IPS-18a (cell line): ENCODE data around the gene PRR33.

Experiments used
- H3K27ac ChIP-seq: one replicate; pipeline ENCODE4 v1.5.1; 2013; ENCODE audit warnings: low read length
- H3K27me3 ChIP-seq: one replicate; pipeline ENCODE4 v1.6.1; 2013; ENCODE audit warnings: mild to moderate bottlenecking, low read length; ENCODE audit not compliant: control insufficient read depth, insufficient read depth
- H3K36me3 ChIP-seq: one replicate; pipeline ENCODE4 v1.6.1; 2013; ENCODE audit warnings: low read depth, low read length; ENCODE audit not compliant: control insufficient read depth
- H3K4me1 ChIP-seq: one replicate; pipeline ENCODE4 v1.6.1; 2013; ENCODE audit warnings: low read depth, low read length; ENCODE audit not compliant: control insufficient read depth
- H3K4me3 ChIP-seq: one replicate; pipeline ENCODE4 v1.5.1; 2013; ENCODE audit warnings: low read length
- H3K9ac ChIP-seq: one replicate; pipeline ENCODE4 v1.6.1; 2013; ENCODE audit warnings: mild to moderate bottlenecking, low read length, moderate library complexity
- H3K9me3 ChIP-seq: one replicate; pipeline ENCODE4 v1.6.1; 2013; ENCODE audit warnings: low read depth, low read length; ENCODE audit not compliant: control insufficient read depth

PRR33 gene

DNA sequence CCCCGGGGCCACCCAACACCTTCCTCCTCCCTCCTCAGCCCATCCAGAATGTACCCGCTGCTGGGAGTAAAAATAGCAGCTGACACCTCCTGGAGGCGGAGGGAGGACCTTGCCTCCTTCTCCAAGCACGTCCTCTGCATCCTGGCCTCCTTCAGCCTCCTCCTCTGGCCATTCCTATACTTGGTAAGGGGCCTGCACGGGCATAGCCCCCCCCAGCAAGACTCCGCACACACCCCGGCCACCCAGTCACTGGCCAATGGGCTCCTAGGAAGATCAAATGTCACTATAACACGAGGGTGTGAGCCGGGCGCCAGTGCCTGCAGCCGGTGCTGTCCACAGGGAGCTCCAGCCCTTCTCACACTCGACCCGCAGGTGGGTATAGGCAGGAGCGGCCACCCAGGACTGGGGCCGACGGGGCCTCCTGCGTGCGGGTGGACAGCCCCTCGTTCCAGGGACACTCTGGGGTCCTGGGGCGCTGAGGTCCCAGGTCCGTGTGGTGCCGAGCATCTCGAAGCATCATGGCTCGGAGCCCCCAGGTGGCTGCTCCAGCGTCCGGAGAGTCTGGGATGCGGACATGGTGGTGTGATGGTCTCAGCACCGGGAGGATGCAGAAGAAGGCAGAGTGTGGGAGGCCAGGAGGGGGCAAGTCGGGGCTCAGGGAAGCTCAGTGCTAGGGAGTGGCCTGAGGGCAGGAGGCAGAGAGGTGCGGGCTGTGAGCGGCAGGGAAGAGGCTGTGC is 27.9 kb upstream of the PRR33 start, which contains the start of gene TNNT3:
TNNT3 (plus strand) TSS at position 313 of the 737 bp plus-strand sequence. CDS start 3,172 bp downstream, outside the sequence.
- Histone ChIP-seq H3K9ac (no peak within 1 kb of the TSS), H3K9me3 (no peaks in the 10 kb centered on the region), H3K36me3 (no peaks in the 10 kb centered on the region), H3K4me1 (no peaks in the 10 kb centered on the region), H3K4me3 (no peak within 1 kb of the TSS), H3K27me3 (no peaks in the 10 kb centered on the region), H3K27ac (no peak within 1 kb of the TSS)

DNA sequence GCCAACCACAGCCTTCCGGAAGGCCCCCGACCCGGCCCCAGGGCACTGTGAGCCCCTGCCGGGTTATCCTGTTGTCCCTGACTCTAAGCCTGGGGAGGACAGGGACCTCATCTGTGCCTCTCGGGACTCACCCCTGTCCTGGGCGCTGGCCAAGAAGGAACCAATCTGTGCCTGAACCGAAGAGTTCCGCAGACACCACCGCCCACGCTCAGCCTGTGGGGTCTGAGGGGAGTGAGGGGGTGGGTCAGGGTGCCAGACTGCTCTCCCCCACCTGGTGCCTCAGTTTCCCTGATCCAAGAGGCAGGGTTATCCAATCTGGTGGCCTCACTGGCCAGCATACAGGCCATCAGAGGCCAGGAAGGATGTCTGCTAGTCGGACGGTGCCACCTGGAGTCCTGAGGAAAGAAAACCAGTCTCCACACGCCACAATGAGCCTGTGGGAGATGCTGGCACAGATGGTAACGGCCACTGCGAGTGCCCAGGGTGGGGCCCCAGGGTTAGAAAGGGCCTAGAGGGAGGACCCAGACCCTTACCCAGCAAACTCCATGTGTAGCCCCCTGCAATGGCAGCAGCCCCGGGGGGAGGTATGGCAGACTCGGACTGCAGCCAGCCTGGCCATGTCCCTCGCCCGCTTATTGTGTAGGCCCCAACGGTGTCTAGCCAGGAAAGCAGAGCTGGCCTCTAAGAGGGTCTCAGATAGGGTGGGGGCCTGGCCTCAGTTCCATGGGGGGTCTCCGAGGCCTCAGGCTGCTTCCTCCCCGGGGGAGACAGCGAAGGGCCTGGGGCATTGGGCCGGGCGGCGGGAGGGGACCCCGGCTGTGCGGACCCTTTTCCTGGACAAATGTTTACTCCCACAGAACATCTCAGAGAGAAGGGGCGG is 27.0 kb upstream of the PRR33 start:
- H3K9me3 ChIP-seq, result no peaks in the 10 kb centered on the region

DNA sequence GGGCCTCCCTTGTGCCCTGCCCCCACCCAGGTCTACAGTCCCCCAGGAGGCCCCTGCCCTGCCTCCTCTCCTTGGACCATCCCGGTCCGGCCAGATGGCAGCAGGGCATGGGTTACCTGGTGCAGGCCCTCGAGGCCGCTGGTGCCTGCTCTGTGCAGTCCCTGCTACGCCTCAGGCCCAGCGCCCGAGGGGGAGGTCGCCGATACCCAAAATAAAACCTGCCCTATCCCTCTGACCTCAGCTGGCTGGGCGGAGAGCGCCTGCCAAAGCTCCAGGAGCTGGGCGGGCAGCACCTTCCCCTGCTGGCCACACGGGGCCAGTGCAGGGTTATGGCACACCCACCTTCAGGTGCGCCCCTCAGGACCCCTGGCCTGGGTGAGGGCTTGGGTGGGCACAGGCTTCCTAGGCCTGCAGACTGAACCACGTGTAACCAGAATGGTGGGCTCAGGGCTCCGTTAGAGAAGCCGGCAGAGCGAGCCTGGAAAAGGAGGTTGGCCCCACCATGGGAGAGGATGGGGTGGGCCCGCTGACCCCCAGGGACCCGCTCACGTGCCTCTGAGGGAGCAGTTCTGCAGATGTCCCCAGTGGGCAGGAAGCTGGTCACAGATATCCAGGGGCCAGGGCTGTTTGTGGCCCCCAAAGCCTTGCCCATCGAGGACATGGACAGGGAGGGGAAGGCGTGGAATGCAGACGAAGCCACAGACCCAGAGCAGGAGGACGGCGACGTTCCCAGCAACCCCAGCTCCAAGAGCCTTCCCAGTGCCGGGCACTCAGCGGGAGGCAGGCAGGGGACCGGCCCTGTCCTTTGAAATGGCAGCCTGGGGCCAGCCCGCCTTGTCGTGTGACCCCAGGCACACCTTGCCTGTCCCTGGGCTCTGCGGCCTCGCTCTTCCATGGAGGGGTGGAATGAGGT is 26.1 kb upstream of the PRR33 start:
- Histone ChIP-seq H3K4me1 (no peaks in the 10 kb centered on the region), H3K36me3 (no peaks in the 10 kb centered on the region), H3K27me3 (no peaks in the 10 kb centered on the region), H3K9me3 (no peaks in the 10 kb centered on the region), H3K9ac (no peak overlapping the region), H3K27ac (no peak overlapping the region), H3K4me3 (no peak overlapping the region)

More for the DNA sequence above, 27.0 kb upstream of the PRR33 start:
- H3K27ac ChIP-seq, result no peak overlapping the region
- no peak overlapping the region for H3K4me3 ChIP-seq
- no peaks in the 10 kb centered on the region for H3K36me3 ChIP-seq
- no peak overlapping the region for H3K9ac ChIP-seq
- no peaks in the 10 kb centered on the region for H3K4me1 ChIP-seq
- H3K27me3 ChIP-seq, result no peaks in the 10 kb centered on the region

DNA sequence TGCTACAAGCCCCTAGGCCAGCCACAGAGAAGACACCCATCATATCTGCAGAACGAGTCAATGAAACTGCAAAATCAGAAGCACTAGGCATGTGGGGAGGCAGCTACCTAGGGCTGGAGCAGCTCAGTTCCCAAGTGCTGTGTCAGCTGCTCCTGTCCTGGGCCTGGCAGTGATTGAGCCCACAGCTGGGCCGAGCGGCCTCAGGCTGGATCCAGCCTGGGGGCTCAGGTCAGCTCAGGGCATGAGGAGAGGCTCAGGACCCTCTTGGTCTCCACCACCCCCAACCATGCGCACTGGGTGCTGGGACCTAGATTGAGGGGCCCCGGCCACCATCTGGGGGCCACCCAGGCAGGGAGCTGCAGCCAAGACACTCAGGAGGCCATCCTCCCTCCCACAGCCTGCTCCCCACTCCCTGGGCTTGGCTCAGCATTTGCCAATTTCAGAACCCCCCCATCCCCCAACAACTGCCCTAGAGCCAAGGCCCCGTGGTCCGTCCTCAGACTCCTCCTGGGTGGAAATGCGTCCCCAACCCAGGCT is 25.4 kb upstream of the PRR33 start:
- Histone ChIP-seq H3K27me3 (no peaks in the 10 kb centered on the region), H3K27ac (no peak overlapping the region)

DNA sequence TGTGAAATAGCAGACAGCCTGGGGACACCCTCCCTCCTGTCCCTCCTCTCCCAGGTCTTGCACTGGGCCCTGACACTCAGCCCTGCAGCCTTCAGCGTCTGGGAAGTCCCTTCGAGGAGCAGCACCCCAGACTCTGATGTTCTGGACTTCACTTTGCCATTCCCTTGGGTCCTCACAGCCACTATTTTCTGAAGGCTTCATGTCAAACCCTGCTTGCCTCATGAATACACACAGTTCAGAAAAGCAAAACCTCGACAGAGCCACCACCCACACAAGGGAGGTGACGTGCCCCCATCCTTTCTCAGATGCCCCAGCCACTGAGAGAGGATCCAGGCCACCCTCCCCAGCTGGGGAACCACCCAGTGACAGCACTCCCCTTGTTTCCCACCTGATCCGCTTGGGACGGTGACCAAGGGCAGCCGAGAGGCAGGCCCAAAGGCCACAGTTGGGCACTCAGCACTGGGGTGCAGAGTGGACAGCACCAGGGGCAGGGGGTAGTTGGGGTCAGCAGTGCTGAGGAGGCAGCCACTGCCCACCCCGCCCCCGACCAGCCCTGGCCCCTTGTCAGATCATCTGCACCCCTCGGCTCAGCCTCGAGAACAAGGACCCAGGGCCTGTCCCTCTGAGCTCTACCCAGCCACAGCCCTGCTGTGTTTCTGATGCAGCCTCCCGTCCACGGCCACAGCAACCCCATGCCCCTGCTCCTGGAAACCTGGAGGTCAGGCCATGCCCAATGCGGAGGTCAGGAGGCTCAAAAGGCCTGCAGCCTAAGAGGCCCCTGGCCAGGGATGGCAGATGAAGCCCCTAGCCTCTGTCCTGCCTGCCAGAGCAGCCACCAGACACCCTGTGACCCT is 24.7 kb upstream of the PRR33 start:
- Histone ChIP-seq H3K9ac (no peak overlapping the region), H3K27me3 (no peaks in the 10 kb centered on the region), H3K9me3 (no peaks in the 10 kb centered on the region), H3K4me1 (no peaks in the 10 kb centered on the region), H3K36me3 (no peaks in the 10 kb centered on the region), H3K27ac (no peak overlapping the region), H3K4me3 (no peak overlapping the region)

More for the DNA sequence above, 25.4 kb upstream of the PRR33 start:
- Histone ChIP-seq H3K36me3 (no peaks in the 10 kb centered on the region), H3K9ac (no peak overlapping the region), H3K4me1 (no peaks in the 10 kb centered on the region), H3K9me3 (no peaks in the 10 kb centered on the region), H3K4me3 (no peak overlapping the region)

DNA sequence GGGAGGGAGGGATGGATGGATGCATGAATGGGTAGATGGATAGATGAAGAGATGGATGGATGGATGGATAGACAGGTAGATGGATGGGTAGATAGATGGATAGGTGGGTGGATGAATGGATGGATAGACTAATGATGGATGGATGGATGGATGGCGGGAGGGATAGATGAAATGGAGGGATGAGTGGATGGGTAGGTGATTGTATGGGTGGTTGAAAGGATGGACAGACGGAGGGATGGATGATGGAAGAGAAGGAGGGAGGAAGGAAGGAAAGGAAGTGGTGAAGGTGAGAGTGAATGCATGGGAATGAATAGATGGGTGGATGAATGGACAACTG is 24.1 kb upstream of the PRR33 start:
- Histone ChIP-seq H3K27me3 (no peaks in the 10 kb centered on the region), H3K4me1 (no peaks in the 10 kb centered on the region), H3K27ac (no peak overlapping the region), H3K4me3 (no peak overlapping the region), H3K36me3 (no peaks in the 10 kb centered on the region), H3K9ac (no peak overlapping the region), H3K9me3 (no peaks in the 10 kb centered on the region)

DNA sequence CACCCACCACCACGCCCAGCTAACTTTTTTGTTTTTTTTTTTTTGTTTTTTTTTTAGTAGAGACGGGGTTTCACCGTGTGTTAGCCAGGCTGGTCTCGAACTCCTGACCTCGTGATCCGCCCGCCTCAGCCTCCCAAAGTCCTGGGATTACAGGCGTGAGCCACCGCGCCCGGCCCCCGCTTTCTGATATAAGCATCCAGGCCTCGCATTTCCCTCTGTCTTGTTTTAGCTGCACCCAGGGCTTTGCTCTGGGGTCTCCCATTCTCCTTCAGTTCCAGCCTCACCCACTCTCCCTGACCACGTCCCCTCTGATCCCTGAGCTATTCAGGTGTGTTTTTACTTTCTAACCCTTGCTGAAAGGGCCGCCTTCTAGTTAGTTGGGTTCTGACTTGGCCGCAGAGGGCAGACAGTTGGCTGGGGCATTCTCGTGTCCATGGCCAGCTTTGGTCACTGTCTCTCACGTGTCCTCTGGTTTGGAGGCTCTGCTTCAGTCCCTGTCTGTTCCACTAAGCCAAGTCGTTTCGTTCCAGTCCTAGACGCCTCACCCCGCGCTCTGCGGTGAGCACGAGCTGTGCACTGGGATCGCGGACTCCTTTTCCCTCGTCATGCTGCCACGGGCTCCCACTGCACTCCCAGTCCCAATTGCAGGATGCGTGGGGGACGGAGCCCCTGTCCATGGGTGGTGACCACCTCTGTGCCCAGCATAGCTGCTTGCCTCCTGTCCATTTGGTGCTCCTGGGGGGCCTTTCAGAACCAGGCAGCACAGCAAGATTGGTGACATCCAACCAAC is 21.8 kb upstream of the PRR33 start:
- no peaks in the 10 kb centered on the region for H3K27me3 ChIP-seq
- no peak overlapping the region for H3K4me3 ChIP-seq
- no peaks in the 10 kb centered on the region for H3K9me3 ChIP-seq
- H3K27ac ChIP-seq, result no peak overlapping the region
- H3K4me1 ChIP-seq, result peaks cover 5% of the 10 kb centered on the region
- H3K36me3 ChIP-seq, result no peaks in the 10 kb centered on the region
- H3K9ac ChIP-seq, result no peak overlapping the region

DNA sequence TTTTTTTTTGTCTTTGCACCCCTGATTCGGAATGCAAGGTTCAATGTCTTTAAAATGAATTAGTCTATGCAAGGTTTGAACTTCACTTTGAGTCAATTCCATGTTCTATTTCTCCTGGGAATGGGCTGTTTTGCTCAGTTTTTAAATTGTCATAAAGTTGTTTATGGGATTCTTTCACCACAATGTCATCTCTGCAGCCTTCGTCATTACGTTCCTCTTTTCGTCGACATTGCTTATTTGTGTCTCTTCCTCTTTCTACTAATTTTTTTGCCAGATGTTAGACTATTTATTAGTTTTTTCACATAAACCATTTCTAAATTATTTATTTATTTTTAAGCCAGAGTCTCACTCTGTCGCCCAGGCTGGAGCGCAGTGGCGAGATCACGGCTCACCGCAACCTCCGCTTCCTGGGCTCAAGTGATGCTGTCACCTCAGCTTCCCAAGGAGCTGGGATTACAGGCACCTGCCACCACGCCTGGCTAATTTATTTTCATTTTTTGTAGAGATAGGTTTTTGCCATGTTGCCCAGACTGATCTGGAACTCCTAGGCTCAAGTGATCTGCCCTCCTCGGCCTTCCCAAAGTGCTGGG is 20.7 kb upstream of the PRR33 start:
- Histone ChIP-seq H3K27ac (no peak overlapping the region), H3K4me1 (peaks cover 11% of the 10 kb centered on the region), H3K9me3 (no peaks in the 10 kb centered on the region), H3K36me3 (no peaks in the 10 kb centered on the region), H3K27me3 (no peaks in the 10 kb centered on the region), H3K4me3 (no peak overlapping the region), H3K9ac (no peak overlapping the region)

DNA sequence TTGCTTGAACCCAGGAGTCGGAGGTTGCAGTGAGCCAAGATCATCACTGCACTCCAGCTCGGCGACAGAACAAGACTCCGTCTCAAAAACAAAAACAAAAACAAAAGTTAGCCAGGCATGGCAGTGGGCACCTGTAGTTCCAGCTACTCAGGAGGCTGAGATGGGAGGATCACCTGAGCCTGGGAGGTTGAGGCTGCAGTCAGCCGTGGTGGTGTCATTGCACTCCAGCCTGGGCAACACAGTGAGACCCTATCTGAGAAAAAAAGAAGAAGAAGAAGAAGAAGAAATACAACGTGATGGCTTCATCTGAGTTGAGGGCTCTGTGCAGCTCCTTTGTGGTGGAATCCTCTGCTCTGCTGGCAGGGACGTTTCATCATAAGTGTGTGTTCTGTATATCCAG is 17.8 kb upstream of the PRR33 start:
- no peaks in the 10 kb centered on the region for H3K9me3 ChIP-seq
- no peak overlapping the region for H3K9ac ChIP-seq
- H3K36me3 ChIP-seq, result no peaks in the 10 kb centered on the region
- no peak overlapping the region for H3K4me3 ChIP-seq
- H3K27me3 ChIP-seq, result no peaks in the 10 kb centered on the region
- H3K27ac ChIP-seq, result no peak overlapping the region
- peaks cover 11% of the 10 kb centered on the region for H3K4me1 ChIP-seq

- H3K4me1 ChIP-seq, result peaks cover 11% of the 10 kb centered on the region
- H3K9me3 ChIP-seq, result no peaks in the 10 kb centered on the region
- H3K36me3 ChIP-seq, result no peaks in the 10 kb centered on the region
- no peak overlapping the region for H3K4me3 ChIP-seq
- H3K9ac ChIP-seq, result no peak overlapping the region
- H3K27me3 ChIP-seq, result no peaks in the 10 kb centered on the region
- no peak overlapping the region for H3K27ac ChIP-seq
Observed at GRCh38 chr11:1908618-1909017, 16.9 kb upstream of the PRR33 start.
